Sciatic nerve (tissue), 2 donors: Measurements from ENCODE around the gene SLC35E4. TPM values are rescaled to one million over a fixed set of nuclear protein-coding genes. Genes with fewer than 3 reads are reported as not detected.
"Not testable (repeated sequence)": the region's sequence is repeated elsewhere in the genome, so short reads cannot be mapped to it uniquely, and the experiment has no call there.

Source experiments
- ATAC-seq: fragments of 200-7000 bp; cut with Tn5 transposase; one replicate; pipeline ENCODE4 v1.9.1; 2020; ENCODE audit warnings: mild to moderate bottlenecking, moderate library complexity
- DNase-seq: peaks from one replicate; pipeline ENCODE4 v3.0.0-alpha.2; 2020; ENCODE audit warnings: low spot score
- intact Hi-C: fragments of 100-400 bp; cut with DNase I; formaldehyde crosslinking; loops from one replicate; pipeline ENCODE4 v1.14.2; 2022
- total RNA-seq: library from RNA; stranded (reverse); fragmentation: NEBNext Ultra II Directional; extraction: Animal tissue kit (Norgen Biotek cat#: 25700); gene quantifications from one replicate; pipeline ENCODE4 v1.2.1, GENCODE V29; 2021
- donor health status: DM: no; HTN: no; CAD: no.
- donor health status: DM: no; HTN: no; CAD: no.

The SLC35E4 gene
- total RNA-seq, 1 donor from 2014 or later = 3.4 TPM

DNA sequence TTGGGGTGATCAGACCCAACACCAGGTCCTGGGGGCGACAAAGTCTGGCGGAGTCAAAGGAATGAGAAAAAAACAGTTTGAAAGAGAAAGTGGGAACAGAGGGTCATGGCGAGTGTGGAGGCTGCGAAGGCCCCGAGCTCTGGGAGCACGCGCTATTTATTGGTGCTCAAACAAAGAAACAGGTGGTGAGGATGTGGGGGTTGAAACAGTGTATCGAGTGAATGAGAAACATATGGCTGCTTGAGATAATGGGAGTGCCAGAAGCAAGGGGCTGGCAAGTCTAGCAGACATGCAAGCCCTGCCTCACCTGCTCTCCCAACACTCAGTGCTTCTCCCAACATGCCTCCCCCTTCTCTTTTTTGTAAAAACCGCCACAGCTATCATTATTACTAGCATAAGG lies 39.9 kb downstream of the SLC35E4 start:
- ATAC-seq (no peak), DNase-seq (no peak)
- intact Hi-C loops = no loop called here

DNA sequence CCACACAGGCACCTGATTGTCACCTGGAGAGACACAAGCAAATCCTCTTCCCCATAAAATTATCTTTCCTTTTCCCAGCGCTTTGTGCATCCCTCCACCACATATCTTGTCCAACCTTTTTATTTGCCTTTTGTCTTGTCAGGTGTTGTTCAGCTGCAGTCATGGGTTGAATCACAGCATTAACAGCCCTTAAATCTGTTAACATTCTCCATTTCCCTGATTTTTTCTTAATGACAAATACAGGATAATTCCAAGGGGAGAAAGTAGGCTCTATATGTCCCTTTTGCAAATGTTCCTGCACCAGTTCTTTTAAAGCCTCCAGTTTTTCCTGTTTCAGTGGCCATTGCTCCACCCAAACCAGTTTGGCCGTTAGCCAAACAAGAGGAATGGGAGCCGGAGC lies 41.0 kb downstream of the SLC35E4 start:
- intact Hi-C loops, ATAC-seq, DNase-seq: not testable (repeated sequence)

DNA sequence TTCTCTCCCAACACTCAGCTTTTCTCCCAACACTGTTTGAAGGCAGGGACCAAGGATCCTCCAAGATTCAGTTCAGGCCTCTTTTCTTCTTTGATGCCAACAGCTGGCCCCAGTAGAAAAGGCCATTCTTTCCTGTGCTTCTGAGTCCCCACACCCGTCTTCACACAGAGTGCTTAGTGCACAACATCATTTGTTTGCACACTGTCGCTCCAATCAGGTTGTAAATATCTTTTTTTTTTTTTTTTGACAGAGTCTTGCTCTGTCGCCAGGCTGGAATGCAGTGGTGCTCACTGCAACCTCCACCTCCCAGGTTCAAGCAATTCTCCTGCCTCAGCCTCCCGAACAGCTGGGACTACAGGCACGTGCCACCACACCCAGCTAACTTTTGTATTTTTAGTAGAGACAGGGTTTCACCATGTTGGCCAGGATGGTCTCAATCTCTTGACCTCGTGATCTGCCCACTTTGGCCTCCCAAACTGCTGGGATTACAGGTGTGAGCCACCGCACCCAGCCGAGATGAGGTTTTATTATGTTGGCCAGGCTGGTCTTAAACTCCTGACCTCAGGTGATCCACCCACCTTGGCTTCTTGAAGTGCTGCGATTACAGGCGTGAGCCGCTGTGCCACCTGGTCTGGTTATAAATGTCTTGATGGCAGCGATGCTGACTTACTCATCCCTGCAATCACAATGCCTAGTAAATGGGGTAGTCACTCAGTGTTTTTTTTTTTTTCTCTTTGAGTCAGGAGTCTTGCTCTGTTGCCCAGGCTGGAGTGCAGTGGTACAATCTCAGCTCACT lies 44.5 kb downstream of the SLC35E4 start:
- intact Hi-C loops, DNase-seq, ATAC-seq: not testable (repeated sequence)

DNA sequence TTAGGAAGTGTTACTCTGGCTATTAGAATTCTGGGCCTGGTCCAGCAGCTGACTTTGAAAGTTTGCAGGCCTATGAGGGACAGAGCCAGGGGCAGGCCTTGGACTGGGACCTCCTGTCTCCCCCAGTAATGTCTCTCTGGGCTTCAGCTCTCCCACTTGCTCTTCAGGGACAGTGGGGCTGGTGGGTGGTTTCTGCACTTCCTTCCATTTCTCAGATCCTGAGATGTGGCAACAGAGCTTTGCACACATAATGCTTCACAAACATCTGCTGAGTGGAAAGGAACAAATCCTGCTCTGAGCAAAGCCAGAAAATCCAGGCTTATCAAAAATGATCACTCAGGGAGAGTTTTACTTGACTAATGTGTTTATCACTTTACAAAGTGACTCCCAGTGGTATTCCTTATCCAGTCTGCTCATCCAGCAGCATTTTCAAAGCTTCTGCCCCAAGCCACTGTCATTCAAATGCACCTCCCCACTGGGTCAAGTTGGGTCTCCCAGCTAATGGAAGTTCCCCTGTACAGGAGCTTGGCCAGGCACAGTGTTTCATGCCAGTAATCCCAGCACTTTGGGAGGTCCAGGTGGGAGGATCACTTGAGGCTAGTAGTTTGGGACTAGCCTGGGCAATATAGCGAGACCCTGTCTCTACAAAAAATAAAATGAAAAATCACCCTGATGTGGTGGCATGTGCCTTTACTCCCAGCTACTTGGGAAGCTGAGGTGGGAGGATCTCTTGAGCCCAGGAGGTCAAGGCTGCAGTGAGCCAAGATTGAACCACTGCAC lies 45.6 kb downstream of the SLC35E4 start:
- DNase-seq (no peak), ATAC-seq (no peak)
- intact Hi-C loops = no loop called here

DNA sequence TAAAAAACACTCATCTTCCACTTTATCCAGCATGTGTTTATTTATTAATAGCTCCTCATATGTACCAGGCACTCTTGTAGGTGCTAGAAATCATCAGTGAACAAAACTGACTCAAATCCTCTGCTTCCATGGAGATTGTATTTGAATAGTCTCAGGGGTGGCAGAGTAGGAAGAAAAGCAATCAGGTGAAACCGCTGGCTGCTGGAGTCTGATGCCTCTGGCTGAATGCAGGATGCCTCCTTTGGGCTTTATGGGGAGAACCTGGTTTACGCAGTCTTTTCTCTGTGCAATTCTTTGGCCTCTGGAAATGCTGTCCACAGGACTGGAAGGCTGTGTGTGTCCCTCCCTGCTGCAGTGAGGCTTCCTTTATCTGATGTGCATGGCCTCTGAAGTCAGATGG lies 46.2 kb downstream of the SLC35E4 start:
- intact Hi-C loops = no loop called here
- ATAC-seq (no peak), DNase-seq (no peak)

DNA sequence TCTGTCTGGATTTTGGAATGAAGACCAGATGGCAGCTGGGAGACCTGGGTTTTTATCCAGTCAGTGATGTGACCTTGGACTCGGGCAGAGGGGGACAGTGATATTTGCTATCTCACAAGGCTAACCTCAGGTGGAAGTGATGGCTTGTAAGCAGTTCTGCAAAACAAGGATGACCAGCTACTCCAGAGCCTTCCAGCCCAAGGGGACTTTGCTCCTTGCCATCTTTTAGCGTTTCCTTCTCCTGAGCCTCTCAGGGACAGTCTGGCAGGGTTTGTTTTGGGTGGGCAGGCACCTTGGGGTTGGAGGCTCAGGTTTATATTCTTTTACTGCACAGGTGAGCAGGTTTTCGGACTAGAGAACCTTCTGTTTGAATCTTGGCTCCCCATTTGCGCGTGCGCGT lies 49.6 kb downstream of the SLC35E4 start:
- ATAC-seq (no peak), DNase-seq (no peak)

DNA sequence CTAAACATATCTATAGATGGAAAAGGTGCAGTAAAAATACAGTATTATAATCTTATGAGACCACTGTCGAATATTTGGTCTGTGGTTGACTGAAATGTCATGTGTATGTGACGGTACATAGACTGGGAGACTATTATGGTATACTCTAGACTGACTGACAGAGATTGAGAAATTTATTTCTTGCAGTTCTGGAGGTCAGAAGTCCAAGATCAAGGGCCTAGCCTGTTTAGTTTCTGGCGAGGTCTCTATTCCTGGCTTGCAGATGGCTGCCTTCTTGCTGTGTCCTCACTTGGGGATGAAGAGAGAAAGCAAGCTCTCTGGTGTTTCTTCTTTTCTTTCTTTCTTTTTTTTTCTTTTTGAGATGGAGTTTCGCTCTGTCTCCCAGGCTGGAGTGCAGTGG lies 51.8 kb downstream of the SLC35E4 start:
- intact Hi-C loops = no loop called here
- DNase-seq (no peak), ATAC-seq (no peak)

More for the DNA sequence above, 49.6 kb downstream of the SLC35E4 start:
- intact Hi-C loops = no loop called here

DNA sequence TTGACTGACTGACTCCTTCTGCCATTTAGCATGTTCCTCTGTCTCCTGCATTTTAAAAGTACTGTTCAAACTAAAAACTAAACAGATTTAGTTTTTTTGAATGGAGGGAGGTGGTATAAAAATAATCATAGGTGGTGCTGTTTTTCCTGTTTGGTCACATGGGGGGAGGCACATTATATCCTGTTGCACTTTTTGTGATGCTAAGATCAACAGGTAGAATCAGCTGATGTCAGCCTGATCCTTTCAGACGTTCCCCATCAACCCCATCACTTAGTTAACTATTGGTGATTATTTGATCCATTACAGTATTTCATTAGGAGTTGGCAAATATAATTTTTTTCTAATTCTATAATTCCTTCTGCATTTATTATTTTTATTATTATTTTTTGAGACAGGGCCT lies 54.0 kb downstream of the SLC35E4 start:
- DNase-seq = no peak
- intact Hi-C loops = no loop called here
- no peak for ATAC-seq

DNA sequence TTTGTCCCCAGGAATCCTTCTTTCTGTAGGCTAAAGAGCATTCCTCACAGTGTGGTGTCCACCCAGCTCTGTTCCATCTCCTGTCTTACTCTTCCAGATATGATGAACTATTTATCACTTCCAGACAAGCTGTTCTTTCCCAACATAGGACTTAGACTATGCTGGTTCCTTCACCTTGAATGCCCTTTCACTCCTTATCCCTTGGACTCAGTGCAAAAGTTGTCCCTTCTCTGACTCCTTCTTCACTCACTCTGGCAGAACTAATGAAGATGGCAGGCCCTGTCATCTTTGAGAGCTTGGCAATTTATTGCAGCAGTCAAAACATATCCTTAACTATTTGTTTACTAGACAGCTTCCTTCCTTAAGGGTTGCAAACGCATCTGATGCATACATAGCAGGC lies 55.6 kb downstream of the SLC35E4 start:
- DNase-seq (no peak), ATAC-seq (no peak)
- intact Hi-C loops = no loop called here

DNA sequence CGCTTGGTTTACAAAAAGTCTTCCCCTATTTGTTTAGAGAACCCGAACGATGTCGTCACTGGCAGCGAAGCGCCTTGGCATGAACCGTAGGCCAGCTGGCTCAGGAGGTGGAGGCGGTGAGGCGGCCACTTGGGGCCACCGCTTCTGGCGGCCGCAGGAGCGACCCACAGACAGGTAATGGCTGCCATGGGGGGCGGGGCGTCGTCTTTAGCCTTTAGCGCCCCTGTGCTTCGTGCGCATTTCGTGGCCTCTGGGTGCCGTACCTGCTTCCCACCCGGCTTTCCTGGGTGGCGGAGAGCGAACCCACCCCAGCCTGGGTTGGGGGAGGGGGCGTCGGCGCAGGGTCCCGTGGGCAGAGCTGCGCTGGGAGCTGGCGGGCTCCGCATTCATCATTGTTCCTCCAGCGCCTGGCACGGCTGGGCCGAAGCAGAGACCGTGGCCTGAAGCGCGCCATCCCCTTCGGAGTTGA lies 58.6 kb downstream of the SLC35E4 start:
- intact Hi-C loops = no loop called here
- DNase-seq (peak; percentile 64), ATAC-seq (peak; percentile 44)

DNA sequence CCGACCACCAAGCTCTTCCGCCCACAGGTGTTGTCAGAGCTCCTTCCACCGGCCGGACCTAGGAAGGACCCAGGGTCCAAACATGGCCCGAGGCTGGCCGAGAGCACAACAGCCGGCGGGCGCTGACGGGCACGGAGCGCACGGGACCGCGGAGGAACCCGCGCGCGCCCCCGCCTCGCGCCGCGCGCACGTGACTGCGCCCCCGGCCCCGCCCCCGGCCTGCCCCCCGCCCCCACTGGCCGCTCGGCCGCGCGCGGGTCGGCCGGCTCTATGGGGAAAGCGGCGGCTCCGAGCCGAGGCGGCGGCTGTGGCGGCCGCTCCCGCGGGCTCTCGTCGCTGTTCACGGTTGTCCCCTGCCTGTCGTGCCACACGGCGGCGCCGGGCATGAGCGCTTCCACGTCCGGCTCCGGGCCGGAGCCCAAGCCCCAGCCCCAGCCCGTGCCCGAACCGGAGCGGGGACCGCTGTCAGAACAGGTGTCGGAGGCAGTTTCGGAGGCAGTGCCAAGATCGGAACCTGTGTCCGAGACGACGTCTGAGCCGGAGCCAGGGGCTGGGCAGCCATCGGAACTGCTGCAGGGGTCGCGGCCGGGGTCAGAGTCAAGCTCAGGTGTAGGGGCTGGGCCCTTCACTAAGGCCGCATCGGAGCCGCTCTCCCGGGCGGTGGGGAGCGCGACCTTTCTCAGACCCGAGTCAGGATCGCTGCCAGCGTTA lies 59.2 kb downstream of the SLC35E4 start, which contains the start of gene OSBP2:
Gene OSBP2 (plus strand): TSS at position 235 of the 711 bp plus-strand sequence. CDS start 36 bp downstream, at position 271.
- DNase-seq (peak; percentile 61), ATAC-seq (peak; percentile 36)
- intact Hi-C loops = no loop called here

DNA sequence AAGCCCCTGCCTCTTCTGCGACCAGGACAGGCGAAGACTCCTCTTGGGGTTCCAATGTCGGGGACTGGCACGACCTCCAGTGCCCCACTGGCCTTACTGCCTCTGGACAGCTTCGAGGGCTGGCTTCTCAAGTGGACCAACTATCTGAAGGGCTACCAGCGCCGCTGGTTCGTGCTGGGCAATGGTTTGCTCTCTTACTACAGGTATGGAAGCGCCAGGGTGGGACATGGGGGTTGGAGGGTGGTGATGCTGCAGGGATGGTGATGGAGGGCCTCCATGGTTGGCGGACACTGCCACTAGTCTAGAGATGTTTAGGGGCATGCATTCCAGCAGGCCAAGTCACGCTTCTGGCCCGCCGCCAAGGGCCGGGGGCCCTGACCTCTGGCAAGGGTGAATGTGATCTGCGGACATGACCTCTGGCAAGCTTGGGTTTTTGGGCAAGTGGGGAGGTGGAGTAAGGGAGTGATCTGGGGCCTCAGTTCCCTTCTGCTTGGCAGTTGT lies 59.8 kb downstream of the SLC35E4 start:
- no peak for ATAC-seq
- intact Hi-C loops = no loop called here
- peak; percentile 57 for DNase-seq

DNA sequence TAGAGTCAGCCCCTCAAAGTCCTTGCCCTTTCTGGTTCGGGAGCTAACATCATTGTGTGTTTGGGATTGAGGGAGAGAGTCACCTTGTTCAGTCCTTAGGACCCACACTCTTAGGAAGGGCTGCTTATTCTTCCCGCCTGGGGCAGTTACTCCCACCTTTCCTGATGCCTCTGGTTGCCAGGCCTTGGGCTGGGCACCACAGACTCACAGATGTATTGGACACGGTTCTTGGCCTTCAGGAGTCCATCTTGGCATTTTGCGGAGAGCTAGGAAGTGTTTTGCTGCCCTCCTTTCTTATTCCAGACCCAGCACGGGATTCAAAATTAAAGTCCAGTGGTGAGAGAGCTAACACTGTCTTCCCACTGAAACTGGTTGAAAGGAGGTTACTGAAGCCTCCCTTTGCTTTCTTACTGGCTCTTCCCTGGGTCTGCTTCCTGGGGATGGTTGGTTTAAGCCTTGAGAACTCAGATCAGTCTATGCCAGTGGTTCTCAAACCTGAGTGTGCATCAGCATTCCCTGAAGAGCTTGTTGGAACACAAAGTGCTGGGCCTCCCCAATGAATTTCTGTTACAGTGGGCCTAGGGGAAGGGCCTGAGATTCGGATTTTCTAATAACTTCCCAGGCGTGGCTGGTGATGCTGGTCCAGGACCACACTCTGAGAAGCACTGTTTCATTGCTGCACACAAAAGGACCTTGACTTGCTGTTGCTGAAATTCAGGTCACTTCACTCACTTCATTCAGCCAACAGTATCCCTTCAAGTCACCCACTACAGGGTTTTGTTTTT lies 60.5 kb downstream of the SLC35E4 start:
- ATAC-seq (no peak), DNase-seq (no peak)
- intact Hi-C loops = no loop called here

Other genes with a start within 250 kb of the SLC35E4 start
- gene RNF215, start 248.4 kb upstream of the SLC35E4 start, total RNA-seq = 25.5 TPM
- gene SEC14L2, start 238.8 kb upstream of the SLC35E4 start, total RNA-seq = 20.8 TPM
- 3.6 TPM for gene MTFP1, start 210.0 kb upstream of the SLC35E4 start, total RNA-seq
- gene SEC14L3, start 163.8 kb upstream of the SLC35E4 start, total RNA-seq = not detected
- 0.62 TPM for gene SEC14L4, start 130.1 kb upstream of the SLC35E4 start, total RNA-seq
- gene SEC14L6, start 89.0 kb upstream of the SLC35E4 start, total RNA-seq = 4.3 TPM
- 26.3 TPM for gene GAL3ST1, start 61.1 kb upstream of the SLC35E4 start, total RNA-seq
- gene PES1, start 43.9 kb upstream of the SLC35E4 start, total RNA-seq = 46.6 TPM
- 21.6 TPM for gene TCN2, start 28.6 kb upstream of the SLC35E4 start, total RNA-seq
- 12.3 TPM for gene DUSP18, start 32.1 kb downstream of the SLC35E4 start, total RNA-seq
- 12.0 TPM for gene OSBP2, start 59.1 kb downstream of the SLC35E4 start, total RNA-seq